ENCODE data around the gene PRKCA.

- TF ChIP-seq CTCF (IDR thresholded peaks at IDR 0.05) (no peak), POLR2A (IDR thresholded peaks at IDR 0.05) (no peak), POLR2AphosphoS5 (IDR thresholded peaks at IDR 0.05; ENCODE audit: insufficient read depth in 1 of 2, low read depth in 1 of 2) (no peak)
Measured at GRCh38 chr17:66548659-66549310, 246.4 kb downstream of the PRKCA start.

All from vagina (tissue), 2 donors.